T-helper 1 cell treated with Interleukin-12 subunit alpha and Interleukin-12 subunit beta and Interleukin-4 antibody, amounts not matched to agents 30 ng/mL and 1 ng/mL, for 36 hours (primary cell): ENCODE measurements around the gene OPCML. TPM values are rescaled to one million over a fixed set of nuclear protein-coding genes. Genes with fewer than 3 reads are reported as not detected.

Experiments used
- intact Hi-C: fragments of 100-400 bp; cut with micrococcal nuclease; formaldehyde crosslinking; loops from one replicate; pipeline ENCODE4 v1.15.1; 2024
- total RNA-seq: library from RNA; stranded (reverse); gene quantifications from 2 replicates; pipeline ENCODE4 v1.2.3, GENCODE V29; 2022

The OPCML gene
- total RNA-seq, 1 donor from 2014 or later: 0.02 TPM

DNA sequence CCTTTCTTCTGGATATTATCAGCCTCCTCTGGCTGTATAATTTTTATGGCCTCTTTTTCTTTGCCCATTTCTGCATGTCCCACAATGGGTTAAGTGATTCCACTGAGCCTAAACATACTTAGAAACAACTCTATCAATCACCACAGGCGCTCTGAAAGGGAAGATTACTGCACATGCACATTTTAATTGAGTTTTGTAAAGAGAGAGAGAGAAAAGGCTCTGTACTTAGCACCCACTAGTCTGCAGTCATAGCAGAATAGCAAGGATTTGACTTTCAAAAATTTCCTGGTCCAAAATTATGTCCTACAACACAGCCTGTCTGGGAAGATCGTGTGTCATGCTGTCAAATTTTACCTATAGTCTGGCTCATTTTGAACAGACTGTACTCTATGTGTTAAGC is 758.5 kb downstream of the OPCML start:
- intact Hi-C loops: no loop called here

DNA sequence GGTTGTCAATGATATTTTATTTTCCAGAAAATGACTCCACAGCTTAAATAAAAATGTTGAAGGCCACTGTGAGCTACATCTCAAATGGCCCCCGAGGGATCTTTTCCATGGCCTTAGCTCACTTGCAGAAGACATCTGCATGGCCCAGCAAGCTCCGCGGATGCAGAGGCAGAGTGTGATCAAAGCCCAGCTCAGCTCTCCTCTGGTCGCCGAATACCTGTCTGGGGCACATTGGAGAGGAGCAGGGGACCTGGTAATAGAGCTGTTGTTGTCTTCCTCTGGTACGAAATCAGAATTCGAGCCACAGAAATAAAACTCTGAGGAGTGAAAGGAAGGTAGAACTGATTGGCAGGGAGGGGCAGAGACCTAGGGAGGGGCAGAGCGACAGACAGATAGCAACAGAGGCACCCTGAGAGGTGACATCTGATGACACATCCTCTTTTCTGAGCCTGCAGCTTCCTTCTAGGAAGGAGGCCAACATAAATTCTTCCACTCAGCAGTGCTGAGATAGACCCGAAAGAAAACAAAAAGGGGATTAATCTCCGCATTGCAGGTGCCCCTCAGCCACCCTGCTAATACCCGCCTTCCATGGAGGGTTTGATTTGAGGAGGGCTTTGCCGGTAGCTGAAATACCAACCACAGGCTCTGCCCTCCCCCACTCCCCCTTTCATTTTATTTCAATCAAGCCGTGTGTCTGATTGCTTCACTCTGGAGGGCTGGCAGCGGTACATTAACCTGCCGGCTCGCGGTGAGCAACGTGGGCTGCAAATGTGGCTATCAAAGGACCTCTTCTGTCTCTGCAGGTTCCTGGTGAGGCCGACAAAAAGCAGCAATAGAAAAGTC is 759.4 kb downstream of the OPCML start:
- intact Hi-C loops: no loop called here

DNA sequence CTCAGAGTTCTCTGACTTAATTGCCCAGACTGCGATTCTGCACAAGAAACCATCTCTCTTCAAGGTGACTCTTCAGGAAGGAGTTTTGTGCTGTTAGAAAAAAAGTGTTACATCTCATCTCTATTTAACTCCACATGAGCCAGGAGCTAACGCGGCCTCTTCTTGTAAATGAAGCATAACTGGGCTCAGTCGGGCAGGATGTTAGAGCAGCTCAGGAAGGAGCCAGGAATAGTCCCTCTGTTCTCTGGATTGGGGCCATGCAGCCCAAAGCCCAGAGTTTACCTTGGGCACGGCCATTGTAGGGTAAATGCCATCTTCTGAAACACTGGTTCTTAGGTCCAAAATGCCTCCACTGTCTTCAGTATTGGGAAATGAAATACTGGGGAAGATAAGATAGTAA is 760.6 kb downstream of the OPCML start:
- intact Hi-C loops: no loop called here

DNA sequence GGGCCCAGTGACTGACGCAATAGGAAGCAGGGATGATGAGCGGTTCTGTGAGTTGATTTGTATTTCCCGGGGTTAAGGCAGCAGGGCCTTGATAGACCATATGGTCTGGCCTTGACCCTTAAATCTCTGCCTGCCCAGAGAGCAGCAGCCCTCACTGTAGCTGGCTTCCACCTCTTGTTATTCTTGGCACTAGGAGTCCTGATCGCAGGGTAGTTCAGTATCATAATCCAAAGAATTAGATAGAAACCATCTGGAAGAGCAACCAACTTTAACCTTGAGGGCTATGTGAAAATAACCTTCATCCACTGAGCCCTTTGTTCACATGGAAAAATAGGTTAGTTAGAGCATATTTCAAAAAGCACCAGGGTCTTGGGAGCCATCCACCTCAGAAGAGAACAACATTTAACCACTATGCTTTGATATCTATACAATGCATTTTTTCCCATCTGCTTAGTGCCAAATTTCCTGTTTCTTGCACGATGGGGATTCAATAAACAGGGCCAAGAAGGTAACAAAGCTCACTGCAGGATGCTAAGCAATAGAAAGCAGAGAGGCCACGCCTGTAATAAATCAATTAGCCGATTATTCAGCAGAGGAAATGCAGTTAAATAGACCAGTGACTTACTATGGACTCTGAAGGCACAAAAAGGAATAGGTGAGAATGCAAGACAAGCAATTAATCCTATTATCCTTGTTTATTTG is 761.3 kb downstream of the OPCML start:
- intact Hi-C loops: no loop called here

DNA sequence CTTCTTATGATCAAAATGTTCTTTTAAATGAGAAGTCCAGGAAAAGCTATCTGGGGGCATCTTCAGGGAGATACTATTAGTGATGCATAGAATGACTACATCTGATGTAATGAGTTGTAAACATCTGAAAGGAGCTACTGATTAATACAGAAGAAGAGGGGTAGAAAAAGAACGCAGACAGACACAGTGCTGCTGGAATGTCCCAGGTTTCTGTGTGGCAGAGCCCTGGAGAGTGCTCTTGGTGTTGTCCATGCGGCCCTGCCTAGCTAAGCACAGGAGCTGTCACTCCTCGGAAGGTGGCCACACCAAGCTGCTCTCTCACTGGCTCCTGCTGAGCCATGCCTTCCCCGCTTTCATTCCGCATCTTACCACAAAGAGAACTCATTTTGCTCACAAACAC is 768.8 kb downstream of the OPCML start:
- intact Hi-C loops: no loop called here

DNA sequence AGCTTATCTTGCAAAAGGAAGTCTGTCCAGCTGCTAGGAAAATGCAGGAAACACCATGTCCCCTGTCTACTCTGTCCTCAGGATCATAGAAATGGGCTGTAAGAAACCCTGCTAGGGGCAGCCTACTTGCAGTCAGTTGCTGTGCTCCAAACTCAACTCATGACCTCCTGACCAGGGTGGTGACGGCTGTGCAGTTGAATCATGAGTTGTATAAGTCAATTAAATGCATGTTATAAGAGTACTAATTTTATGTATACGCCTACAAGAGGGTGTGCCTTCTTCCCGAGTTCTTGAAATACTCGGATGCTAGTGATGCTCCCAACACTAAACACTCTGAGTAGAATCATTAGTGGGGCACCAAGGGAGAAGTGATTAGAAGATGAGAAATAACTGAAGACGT is 776.4 kb downstream of the OPCML start:
- intact Hi-C loops: no loop called here

DNA sequence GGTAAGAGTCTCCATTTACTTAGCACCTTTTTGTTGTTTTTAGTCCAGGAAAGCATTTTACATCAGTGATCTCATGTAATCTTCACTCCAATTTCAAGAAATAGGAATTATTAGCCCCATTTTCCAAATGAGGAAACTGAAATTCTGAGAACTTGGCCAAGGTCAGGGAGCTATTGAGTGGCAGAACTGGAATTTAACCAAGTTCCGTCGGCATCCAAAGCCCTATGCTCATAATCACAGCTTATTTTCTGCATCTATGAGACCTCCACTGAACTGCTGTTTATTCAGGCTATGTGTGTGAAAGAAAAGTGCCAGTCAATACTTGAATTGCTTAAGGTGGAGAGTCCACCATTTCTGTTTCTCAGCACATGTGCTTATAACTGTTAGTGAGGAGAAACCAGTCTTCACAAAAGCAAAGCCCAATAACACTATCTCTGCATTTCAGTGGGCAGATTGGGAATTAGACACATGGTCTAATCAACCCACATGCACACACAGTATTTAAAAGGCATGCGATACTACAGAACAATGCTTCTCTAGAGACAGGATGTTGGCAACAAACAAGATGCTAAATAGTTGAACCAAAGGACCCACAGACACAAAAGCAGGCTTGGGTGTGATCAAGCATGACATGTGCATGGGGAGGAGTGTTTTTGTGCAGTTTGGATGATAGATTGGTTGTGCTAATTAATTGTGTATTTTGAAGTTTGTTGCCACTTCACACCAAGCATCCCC is 780.6 kb downstream of the OPCML start:
- intact Hi-C loops: no loop called here

DNA sequence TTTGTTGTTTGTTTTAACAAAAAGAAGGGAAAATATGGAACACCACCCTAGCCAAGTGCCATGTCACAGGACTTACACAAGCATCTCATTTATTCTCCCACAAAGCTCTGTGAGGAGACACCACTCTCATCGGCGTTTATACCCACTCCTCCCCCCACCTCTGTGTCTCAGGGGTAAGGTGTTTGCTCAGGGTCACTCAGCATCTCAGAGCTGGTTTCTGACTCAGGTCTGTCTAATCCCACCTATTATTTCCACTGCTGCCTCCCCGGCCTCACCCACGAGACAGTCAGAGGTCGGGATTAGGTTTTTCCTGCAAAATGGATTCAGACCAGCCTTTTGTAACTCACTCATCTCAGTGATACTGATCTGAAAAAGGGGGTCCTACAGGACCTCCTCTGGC is 786.0 kb downstream of the OPCML start:
- intact Hi-C loops: no loop called here

DNA sequence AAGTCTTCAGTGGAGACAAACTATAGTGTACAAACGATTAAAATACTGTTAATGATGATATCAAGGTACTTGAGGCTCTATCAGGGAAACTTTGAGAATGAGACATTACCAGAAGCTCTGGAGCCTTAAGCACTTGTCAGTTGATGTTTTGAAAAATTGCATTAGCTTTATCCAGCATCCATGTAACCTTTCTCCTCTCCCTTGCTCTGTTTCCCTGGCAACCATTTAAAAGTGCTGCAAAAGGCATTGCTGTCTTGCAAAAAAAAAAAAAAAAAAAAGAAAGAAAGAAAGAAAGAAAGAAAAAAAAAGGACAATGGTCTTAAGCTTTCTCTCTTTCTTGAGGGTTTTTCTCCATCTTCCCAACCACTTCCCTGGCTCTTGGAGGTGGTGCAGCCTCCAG is 787.0 kb downstream of the OPCML start:
- intact Hi-C loops: no loop called here

DNA sequence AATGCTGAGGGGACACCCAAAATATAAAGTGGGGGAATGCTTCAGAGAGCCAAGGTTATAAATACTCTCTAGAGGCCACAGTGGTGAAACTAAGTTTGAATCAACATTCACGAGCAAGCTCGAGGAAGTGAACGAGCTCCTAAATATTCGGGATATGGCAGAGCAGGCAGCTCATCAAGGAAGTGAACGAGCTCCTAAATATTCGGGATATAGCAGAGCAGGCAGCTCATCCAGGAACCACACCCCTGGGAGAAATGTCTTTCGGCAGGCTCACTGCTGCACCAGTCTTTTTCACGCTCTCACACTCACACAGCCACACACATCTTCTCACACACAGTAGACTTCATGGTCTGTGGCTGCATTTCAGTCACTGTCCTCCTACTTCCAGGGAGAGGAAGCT is 787.5 kb downstream of the OPCML start:
- intact Hi-C loops: no loop called here

DNA sequence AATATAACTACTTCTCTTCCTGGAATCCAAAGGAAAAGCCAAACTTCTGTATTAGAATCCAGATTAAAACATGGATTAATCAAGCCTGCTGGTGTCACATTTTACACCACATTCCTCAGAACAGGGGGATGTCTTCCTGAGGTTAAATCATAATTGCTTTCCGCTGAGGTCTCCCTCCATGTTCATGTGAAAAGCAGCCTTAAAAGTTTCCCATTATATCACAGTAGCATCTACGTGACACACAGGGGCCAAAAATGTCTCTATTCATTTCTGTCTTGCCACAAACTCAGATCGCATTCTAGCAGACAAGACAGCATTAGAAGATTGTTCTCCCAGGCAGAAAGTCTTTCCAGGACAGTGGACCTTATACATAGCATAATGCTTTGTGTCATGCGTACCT is 788.7 kb downstream of the OPCML start:
- intact Hi-C loops: no loop called here

DNA sequence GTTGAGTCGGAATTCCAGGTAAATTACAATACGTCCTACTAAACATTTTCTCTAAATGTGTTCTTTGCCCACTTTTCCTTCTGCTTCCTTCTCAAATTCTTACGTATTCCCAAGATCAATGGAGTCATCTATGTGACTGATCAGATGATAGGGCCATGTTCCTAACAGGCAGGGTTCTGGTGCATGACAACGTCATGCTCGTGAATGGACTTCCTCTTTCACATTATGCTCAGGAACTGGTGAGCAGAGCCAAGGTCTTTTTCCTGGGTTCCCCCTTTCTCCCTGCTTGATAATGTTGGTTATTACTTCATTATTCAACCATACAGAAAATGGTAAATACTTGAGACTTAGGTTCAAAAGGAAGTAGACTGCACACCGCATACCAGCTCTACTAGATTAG is 789.4 kb downstream of the OPCML start:
- intact Hi-C loops: no loop called here

DNA sequence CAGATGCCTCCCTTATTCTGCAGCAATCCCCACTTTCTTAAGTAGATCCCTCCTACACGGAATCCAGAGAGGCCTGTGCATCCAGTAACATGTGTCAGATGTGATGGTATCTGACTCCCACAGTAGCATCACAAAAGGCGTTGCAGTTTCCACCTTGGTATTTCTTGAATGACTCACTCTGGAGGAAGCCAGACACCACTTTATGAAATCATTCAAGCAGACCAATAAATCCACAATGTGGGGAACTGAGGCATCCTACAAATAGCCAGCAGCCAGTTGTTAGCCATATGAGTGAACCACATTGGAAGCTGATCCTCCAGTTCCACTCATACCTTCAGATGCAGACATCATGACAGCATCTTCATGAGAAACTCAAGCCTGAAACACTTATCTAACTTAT is 798.1 kb downstream of the OPCML start:
- intact Hi-C loops: no loop called here

DNA sequence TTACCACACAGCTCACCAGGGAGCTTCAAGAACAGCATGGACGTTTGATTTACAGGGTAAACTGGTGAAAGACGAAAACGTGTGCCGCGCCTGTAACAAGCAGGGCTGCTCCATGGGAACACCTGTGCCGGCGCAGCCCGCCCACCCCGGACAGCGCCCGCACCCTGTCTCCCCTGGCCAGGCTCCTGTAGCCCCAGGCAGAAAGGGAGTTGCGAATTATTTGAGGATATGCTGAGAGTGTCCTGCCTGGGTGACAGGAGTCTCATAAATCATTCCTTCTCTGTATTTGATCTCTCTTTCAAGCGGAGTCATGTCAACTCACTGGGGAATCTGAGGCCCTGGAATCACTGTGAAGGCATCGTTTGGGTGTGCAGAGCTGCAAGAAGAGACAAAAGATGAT is 804.3 kb downstream of the OPCML start:
- intact Hi-C loops: no loop called here

DNA sequence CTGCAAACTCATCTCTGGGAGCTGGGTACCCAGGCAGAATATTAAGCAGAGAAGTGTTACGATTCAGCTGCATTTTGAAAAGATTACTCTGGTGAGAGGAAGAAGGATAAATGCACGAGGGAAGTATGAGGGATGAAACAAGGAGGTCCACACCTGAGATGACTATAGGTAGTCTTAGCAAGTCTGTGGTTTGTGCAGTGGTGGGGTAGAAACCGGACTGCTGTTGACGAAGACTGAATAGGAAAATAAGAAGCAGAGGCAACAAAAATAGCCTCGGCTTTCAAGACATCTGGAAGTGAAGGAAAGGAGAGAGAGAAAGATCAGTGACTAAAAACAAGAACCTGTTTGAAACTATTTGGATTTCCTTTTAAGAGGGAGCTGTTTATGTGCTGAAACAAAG is 810.8 kb downstream of the OPCML start:
- intact Hi-C loops: no loop called here

DNA sequence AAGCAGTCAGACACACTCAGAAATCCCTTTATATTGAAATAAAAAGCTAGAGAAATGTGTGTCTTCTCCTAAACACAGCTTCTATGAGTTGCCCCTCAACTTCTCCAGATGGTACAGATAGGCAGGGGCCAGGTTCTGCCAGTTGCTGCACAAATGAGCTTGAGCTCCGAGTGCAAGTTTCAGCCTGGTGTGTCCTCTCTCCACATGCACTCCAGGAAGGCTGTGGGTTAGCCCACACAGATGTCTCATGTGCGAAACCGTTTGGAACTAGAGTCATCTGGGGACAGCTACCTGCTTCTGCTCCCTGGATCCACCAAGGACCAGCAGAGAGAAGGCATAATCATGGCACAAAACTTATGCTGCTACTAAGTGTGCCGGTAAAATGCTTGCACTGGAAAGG is 812.6 kb downstream of the OPCML start:
- intact Hi-C loops: no loop called here

DNA sequence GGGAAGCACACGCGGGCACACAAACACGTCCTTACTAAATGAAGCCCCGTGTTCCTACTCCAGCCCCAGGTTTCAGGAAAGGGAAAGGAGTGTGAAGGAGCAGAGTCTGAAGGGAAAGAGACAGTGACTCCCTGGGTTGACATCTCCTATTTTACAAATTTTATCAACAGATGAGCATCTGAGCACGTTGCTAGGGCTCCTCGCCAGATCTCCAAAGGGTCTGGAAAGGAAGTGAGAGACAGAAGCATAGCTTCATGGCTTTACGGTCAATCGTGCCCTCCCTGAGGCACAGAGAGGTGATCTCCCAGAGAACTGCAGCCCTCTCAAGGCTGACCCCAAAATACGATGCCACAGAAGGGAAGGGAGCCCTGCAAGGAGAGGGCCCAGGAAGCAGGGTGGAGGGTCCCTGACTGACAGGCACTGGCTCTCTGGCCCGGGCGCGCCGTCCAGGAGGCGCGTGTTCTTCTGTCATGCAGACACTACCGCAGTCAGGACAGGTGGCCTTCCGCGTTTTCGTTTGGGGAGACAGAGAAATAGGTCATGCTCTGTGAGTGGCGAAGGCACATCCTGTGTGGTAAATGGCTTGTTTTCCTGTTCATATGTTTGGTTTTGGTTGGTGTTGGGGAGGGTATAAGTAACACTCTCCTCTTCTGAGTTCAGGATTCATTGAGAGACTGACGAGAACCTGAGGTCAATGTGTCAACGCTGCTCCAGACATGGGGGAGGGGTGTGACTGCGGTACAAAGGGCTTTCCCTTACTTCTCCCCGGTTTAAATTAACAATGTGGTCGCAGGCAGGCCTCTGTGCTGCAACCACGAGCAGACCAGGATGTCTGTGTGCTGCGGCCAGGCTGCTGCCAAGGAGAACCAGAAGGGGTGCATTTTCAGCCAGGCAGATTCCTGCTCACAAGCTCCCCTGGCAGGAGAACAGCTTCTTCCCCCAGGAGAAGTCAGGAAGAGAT is 813.3 kb downstream of the OPCML start:
- intact Hi-C loops: no loop called here

DNA sequence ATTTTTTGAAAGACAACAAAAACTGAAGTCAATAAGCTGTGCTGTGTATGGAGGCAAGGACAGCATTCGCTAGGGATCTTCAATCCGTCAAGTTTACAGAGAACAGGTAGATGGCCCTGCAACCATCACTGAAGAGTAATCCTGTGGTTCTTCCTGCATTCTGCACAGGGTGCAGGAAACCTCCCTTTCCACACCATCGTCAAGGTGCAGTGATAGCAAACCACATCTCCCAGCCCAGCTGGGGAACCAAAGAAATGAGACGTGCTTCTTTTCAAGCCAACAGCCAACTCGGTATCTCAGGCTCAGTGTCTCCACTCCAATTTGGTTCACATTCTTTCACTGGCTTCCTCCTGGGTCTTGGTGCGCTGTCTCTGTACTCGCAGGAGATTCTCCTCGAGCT is 814.5 kb downstream of the OPCML start:
- intact Hi-C loops: no loop called here

DNA sequence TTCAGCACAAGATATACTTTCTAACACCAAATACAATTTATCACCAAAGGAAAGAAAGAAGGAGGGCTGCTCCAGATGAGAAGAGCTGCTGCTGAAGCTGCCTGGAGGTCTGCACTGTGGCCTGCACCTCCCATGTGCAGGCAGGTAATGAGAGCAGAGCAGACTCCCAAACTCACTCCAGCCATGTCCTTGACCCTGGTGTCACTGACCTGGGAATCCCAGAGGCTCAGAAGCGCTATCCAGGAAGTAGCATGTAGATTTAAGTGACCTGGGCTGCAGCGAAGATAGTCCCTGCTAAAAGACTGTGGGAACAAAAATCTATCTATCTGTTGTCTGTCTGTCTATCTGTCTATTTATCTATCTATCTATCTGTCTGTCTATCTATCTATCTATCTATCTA is 816.3 kb downstream of the OPCML start:
- intact Hi-C loops: no loop called here

DNA sequence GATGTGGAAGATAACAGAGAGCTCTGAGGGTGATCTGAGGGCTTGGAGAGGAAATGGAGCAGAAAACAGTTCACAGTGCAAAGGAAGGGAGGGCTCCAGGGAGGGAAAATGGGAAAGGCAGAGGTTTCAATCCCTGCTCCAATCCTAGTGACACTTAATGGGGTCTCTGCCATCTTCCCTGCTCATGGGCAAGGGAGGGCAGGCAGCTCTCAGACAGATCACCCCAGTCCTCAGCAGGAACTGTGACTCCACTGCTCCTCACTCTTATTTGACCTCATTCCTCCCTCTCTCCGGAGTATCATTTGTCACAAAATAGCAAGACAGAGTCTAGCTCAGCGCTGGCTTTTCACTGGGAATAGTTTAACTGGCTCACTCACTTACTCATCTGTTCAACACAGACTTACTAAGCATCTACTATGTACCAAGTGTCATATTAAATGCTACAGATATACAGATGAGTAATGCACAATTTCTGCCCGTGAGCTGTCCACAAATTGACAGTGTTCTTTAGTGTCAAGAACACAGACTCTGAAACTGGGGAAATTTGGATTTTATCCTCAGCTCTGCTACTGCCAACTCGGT is 817.4 kb downstream of the OPCML start:
- intact Hi-C loops: no loop called here

DNA sequence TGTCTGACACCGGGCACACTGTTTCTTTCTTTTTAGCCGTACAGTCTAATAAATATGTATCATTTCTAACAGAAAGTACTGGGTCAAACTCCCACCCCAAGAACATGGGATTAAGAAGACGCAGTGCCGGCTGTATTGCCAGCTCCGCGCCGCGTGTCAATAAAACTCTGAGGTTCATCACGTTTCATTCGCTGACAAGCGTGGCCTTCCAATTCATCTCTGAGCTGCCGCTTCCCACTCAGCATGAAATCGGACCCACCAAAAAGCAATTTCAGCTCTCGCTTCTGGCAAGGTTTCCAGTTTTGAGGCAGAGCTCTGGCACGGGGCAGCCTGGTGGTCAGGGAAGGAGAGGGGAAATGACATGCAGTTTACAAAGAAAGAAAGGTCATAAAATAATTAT is 819.8 kb downstream of the OPCML start:
- intact Hi-C loops: no loop called here
